Measurements from ENCODE around the gene GABRB2. TPM values are rescaled to one million over a fixed set of nuclear protein-coding genes. Genes with fewer than 3 reads are reported as not detected.

GABRB2 gene
- not detected in 2 replicates for total RNA-seq

DNA sequence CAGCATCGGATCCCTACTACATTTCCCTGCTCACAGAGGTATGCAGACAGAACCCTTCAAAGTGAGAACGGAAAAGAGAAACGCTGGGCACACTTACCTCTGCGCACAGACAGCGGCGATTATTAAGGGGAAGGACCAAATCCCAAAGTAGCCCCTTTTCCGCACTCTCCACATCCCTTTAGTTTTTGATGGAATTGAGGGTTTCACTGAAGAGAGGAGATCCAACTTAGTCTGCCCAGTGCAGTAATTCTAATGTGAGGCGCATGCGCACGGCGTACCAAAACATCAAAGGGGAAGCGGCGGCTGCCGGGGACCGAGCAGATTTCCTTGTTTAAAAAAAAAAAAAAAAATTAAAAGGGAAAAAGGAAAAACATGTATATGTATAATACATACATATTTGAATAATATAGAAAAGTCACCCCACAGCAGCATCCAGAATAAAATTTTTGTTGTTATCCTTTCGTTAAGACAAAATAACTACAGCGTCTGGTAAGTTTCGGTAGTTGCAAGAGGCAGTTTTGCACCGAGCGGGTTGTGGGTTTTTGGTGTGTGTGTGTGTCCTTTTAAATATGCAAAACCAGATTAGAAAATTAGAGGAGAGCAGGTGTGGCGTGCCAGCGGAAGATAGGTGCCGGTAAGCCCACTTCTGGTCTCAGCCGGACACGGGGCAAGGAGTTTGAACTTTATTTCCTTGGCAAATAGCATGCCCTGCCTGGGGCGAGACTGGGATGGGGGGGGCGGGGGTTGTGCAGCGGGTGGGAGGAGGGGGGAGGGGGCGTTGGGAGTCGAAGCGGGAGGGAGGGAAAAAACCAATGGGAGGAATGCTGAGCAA is at the start of gene GABRB2:
TSS of gene GABRB2 (minus strand) at position 256 of the 832 bp plus-strand sequence. CDS start at position 174, 82 bp downstream.

Other genes with a start within 250 kb of the GABRB2 start
- not detected in 2 replicates for gene GABRA6, start 139.0 kb upstream of the GABRB2 start, total RNA-seq

Data from myometrial cell (primary cell).